Measurements from ENCODE around the gene RNF19B.
"Not testable (repeated sequence)": the region's sequence is repeated elsewhere in the genome, so short reads cannot be mapped to it uniquely, and the experiment has no call there.

Gene RNF19B, protein sequence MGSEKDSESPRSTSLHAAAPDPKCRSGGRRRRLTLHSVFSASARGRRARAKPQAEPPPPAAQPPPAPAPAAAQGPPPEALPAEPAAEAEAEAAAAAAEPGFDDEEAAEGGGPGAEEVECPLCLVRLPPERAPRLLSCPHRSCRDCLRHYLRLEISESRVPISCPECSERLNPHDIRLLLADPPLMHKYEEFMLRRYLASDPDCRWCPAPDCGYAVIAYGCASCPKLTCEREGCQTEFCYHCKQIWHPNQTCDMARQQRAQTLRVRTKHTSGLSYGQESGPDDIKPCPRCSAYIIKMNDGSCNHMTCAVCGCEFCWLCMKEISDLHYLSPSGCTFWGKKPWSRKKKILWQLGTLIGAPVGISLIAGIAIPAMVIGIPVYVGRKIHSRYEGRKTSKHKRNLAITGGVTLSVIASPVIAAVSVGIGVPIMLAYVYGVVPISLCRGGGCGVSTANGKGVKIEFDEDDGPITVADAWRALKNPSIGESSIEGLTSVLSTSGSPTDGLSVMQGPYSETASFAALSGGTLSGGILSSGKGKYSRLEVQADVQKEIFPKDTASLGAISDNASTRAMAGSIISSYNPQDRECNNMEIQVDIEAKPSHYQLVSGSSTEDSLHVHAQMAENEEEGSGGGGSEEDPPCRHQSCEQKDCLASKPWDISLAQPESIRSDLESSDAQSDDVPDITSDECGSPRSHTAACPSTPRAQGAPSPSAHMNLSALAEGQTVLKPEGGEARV

DNA sequence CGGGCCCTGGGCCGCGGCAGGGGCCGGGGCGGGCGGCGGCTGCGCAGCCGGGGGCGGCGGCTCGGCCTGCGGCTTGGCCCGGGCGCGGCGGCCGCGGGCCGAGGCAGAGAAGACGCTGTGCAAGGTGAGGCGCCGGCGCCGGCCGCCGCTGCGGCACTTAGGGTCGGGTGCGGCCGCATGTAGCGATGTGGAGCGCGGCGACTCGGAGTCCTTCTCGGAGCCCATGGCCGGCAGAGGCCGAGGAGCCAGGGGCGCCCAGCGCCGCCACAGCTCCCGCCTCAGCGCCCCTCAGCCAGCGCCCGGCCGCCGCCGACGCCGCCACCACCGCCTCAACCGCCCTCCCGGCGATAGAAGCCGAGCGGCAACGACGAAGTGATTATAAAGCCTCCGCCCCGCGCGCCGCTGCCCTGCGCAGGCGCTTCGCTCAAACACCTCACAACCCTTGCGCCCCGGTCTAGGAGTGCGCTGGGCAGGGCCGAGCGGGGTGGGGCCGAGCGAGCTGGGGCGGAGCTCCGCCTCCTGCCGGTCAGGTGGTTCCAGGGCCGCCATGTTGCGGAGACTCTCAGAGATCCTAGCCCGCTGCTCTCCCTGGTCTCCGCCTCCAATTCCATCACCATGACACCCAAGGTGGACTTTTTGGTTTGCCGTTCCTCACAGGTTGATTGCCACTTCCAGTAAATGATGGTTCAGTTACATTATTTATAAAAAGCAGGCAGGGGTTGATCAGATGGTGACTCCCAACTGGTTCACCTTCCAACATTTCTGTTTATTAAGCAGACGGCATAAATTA, at the start of gene RNF19B:
Gene RNF19B, minus strand, starts transcription at position 349 of the 790 bp plus-strand sequence. Its CDS starts 124 bp downstream, at position 225.
- peak; percentile 98 for DNase-seq

DNA sequence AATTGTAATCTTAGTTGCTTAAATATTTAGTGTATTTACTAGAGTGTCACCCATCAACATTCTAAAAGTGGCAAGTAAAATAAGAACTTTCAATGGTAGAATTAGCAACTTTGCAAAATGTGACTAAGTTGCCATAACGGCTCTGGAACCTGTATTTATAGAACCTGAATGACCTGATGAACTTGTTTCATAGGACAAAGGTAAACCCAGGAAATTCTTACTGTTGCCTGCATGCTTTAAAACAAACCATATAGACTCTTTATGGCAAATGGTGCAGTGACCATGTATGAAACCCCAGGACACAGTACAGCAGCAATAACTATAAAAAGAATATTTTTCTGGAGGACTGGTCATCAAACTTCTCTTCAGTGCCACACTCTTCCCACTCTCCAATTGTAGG, 49.2 kb upstream of the RNF19B start:
- DNase-seq: no peak

DNA sequence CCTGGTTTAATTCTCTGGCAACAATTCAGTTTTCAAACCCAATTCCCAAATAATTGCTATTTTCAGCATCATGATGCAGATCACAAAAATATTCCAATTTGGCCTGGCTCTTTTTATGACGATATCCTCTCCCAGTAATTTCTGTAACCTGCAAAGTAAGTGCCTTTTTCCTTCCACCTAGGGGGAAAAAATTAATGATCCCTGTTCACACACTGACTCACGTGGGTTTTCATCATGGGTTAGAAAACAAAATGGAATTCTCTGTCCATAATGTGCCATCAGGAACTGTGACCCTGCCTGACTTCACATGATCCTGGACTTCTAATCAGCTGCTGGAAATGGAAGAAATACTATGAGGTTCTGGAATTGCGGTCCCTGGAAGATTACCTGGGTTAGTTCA, 47.6 kb upstream of the RNF19B start:
- no peak for DNase-seq

DNA sequence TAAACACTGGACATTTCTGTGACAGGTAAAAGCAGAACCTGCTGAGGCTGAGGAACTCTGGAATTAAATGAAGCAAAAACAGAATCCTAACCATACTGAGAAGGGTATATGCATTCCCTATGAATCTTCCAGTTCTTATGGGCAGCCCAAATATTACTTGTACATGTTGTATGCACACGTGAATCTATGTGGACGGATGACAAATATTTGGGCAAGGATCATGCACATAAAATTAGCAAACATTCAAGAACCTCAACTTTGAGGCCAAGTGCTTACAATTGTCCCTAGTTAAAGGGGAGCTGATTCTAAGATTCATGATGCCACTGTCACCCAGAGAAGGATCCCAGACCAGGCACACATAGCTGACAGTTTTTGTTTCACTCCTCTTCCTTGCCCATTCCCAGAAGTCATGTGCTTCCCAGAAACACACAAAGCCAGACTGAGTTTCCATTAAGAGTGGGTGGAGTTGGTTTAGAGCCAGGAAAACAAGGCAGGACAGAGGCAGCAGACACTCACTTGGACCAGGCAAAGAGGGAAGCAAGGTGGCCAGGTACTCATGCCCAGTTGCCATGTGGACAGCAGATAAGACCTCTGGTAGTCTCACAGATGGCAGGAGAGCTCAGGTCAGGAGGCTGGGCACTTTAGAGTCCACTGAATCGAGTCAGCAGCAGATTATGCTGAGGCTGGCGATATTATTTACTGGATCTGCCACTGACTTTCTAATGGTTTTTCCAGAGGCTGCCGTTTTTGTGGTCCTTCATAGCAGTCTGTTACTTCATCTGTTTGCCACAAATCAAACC, 46.5 kb upstream of the RNF19B start:
- DNase-seq: peak; percentile 63

DNA sequence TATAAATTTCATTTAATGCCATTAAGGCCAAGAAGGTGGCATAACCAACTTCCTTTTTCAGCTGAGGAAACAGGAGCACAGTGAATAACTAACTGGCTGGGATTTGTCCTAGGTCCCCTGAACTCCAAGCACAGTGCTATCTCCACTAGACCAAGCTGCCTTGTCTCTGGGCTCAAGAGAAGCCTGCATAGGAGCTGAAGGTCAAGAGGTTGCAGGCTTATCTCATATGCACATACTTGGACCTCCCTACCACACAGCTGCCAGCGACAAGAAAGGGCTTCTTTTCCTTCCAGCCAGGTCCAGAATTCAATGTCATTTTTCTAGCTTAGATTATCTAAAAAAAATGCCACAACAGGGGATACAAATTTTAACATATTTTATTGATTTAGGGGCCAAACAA, 45.0 kb upstream of the RNF19B start:
- no peak for DNase-seq

DNA sequence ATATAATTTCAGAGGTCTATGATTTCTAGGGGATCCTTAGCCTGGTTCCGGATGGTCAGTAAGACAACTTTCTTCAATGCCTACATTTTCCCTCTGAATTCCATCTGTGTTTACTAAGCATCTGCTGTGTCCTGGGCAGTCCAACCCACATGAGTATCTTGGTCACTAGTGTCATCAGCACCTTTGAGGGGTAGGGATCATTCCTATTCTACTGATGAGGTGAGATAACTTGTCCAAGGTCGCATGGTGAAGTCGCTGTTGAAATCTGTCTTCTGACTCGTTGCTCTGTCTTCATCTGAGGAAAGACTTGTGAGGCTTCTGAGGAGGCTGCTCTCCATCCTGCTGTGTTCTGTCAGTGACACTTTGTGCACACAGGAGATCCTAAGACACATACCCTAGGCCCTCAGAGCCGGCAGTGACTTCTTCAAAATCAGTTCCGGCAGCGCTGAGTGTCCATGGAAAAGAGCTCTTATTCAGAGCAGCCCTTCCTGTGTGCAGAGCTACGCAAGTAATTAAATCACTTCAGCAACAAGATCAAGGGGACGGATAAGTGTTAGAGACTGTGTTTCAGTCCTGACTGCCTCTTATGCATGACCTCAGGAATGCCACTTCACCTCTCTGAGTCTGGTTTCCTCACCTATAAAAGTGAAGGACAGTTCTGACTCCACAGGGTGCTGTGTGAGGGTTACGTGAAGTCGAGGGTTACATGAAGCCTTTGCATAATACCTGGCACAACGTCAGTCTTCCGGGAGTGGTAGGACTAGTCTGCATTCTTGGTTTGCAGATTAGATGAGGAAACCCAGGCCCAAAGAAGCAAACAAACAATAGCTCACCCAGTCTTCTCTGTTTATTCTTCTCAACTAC, 43.7 kb upstream of the RNF19B start:
- peak; percentile 43 for DNase-seq

DNA sequence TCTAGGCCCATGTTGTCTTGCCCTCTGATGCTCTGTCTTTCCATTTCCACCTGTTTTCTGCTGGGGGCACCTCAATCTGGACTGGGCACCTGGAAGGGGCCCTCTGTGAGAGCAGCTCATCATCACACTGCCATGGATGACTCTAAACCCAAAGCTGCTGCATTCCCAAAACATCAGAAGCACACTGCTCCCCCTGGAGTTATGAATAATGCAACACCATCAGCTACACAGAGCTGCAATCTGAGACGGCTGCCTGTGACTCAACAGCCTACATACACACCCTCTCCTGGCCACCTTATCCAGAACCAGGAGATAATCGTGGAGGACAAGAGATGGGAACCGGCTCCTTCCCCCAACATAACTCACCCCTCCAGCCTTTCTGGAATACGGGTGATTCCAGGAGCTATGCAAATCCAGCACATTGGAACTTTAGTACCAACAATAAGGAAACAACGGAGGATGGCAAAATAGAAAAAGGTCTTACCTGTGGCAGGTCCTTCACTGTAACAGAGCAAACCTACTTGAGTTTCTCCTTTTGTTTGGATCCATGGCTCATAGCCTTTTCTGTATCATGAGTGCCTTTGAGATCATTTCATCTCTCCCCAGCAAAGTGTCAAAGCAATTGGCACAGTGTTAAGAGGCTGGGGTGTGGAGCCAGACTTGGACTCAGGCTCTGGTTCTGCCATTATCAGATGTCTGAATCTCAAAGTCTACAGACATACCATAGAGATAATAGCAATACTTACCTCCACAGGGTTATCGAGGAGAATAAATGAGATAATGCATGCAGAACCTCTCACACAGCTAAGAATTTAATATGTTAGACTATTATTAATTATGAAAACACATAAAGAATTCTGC, 42.8 kb upstream of the RNF19B start:
- DNase-seq: peak; percentile 72

DNA sequence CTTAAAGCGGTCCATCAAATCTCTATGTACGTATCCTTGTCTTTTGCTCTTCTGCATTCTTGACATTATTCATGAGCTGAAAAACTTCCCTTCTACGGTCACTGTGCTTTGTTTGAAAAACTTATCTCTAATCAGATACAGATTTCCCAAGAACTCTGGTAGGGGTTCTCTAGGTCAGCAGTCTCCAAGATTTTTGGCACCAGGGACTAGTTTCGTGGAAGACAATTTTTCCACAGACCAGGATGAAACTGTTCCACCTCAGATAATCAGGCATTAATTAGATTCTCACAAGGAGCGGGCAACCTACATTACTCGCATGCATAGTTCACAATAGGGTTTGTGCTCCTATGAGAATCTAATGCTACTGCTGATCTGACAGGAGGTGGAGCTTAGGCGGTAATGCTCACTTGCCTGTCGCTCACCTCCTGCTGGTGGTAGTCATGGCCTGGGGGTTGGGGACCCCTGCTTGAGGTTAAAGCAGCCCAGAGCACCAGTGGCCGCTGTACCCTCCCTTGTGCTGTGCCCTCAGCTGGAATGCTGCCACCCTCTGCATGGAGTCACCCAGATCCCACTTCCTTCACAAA, 41.3 kb upstream of the RNF19B start:
- no peak for DNase-seq

DNA sequence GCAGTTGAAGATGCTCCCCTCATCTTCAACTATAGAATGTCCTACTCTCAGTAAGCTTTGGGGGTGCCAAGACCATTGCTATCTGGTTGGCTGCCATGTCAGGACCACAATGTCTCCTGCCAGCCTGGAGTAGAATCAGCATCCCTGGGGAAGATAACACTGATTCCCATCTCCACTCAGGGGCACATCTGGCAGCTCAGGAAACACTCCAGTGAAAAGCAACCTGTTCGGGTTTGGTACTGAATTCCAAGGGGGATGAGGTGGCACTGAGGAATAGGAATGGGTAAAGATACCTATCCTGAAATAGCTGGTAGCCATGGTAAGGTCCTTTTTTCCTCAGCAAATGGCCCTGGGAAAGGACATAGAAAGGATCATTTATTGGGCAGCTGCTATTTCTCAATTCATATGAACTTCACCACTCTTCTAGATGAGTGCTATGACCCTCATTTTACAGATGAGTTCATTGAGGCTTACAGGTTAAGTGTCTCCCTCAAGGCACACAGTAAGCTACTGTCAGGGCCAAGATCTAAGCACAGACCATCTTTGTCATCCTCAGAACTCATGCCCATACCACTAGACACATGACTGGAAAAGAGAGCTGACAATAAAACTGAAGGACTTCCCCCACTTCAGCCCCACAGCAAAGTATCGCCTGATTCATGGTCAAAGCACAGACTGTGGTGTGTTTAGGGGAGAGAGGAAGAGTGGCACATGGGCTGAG, 40.7 kb upstream of the RNF19B start:
- DNase-seq: no peak

DNA sequence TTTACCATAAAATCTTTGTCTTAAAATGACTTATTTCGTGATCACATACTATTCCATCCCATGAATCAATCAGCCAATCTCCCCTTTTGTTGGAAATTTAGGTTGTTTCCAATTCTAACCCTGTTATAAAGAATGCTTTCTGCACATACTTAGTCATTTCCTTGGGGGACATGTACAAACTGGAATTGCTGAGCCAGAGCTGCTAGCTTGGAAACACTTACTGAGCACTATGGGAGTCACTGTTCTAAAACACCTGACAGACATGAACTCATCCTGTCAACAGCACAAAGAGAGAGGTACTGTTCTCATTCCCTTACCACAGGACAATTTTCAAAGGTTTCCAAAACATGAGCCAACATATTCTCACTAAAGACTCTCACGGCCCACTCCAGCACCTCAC, 40.0 kb upstream of the RNF19B start:
- DNase-seq: no peak

DNA sequence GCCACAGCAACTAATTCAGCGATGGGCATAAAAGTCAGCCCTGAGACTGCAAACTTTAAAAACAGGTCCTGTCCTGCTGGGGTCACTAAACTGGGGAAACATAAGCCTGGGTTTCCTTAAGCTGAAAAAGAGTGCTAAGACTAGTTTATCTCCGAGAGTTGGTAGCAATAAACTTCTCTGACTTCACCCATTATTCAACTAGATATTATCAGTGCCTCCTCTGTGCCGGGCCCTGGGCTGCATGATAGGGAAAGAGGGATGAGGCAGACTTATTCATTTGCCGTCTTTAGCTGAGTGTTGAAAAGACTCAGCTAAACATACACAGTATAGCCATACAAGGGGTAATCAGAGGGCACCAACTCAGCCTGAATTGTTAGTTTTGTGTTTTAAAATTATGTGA, 39.0 kb upstream of the RNF19B start:
- DNase-seq: no peak

DNA sequence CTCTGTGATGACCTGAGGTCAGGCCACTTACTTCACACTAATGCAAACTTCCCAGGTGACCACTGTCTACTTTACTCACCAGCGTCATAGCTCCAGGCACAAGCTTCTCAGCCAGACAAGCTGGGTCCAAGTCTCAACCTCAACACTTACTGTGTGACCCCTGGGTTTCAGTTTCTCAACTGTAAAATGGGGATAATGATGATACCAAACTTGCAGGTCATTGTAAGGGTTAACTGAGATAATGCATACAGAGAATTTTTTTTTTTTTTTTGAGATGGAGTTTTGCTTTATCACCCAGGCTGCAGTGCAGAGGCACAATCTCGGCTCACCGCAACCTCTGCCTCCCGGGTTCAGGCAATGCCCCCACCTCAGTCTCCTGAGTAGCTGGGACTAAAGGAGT, 37.4 kb upstream of the RNF19B start:
- no peak for DNase-seq

DNA sequence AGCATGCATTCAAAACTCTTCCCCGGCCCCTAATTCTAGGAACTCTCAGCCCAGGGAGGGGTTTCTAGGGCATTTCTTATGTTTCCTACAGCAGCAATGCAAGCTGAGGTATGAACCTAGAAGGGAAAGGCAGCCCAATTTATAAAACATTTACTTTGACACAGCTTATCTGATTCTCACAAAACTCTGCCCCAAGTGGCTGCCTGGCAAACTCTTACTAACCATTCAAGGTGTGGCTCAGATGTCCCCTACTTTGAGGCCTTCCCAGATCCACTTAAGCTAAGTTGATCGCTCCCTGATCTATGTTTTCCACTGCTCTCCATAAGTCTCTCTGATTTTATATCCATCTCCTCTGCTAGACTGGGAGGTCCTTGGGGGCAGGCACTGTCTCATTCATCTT, 36.7 kb upstream of the RNF19B start:
- no peak for DNase-seq

DNA sequence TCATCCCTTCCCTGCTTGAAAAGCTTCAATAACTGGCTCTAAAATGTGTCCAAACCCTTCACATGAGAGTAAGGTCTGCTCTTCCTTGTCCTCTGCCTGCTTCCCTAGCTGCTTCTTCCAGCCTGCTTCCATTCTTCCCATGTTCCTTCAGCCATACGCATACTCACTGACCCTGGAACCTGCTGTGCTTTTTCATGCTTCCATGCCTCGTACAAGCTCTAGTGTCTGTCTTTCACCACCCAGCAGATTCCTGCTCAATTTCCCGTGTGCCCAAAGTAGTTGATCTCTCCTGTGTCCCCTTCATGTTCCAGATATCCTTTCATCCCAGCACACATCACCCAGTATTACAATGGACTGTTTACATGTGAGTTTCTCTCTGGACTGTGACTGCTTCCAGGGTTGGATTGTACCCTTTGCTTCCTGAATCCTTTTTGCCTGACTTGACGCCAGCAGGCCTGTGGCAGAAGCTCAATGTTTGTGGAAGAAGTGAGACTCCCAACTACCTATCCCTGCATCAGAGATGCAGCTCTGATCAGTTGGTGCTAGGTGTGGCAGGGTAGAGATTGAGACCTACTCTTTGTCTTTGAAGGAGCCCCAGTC, 35.9 kb upstream of the RNF19B start:
- DNase-seq: no peak

DNA sequence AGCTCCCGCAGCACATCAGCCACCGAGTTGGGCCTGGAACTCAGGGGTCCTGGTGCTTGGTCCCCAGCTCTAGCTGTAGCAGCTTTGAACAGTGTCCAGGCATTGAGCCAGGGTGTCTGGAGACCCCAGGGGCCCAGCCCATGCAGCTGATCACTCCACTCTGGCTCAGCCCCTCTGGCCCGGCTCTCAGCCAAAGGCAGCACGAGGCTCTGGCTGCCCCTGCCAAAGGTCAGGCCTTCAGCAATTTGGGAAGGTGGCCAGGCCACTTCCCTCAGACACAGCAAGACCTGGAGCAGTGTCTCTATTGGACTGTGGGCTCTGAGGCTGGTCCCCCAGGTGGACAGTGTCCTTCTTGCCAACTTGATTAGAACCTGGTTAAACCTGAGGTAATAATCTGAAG, 34.4 kb upstream of the RNF19B start:
- DNase-seq: no peak

DNA sequence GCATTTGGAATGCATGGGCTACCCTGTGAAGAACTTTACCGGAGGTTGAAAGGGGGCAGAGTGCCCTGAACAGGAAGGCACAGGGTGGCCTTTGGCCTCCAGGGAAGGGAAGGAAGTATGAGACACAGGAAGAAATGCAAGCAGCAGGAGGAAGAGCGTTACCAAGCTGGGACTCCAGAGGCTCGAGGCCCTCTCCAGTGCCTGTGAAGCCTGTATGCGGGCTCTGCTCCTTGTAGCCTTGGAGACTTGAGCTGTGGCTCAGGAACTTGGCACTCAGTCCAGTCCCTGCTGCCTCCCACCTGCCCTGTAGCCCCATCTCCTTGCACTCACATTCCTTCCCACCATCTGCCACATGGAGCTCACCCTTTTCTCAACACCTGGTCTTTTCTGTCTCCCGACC, 33.5 kb upstream of the RNF19B start:
- no peak for DNase-seq

DNA sequence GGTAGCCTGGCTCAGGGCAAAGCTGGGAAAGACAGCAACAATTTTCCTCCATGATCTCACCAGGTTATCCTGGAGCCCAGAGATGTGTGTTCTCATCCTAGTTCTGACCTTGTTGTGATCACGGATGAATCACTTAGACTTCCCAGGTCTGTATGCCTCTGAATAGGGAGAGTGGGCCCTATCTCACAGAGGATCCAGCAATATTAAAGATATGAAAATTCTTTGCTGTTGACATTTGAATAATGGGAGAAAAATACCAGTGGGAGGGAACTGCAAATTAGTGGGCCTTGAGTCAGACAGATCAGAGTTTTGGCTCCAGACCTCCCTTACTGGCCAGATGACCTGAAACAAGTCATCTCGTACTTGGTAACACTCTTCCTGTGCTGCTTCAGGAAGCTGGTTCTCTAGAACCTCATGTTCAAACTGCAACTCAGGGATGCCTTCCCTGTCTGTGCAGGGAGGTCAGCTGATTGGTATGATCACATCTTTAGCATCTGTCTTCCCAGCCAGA, 32.8 kb upstream of the RNF19B start:
- no peak for DNase-seq

DNA sequence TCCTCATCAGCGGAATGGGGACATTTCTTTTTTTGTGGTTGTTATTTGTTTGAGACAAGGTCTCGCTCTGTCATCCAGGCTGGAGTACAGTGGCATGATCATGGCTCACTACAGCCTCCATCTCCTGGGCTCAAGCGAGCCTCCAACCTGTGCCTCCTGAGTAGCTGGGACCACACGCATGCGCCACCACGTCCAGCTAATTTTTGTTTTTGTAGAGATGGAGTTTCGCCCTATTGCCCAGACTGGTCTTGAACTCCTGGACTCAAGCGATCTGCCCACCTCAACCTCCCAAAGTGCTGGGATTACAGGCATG, 28.7 kb upstream of the RNF19B start:
- DNase-seq: not testable (repeated sequence)
